Activated gamma-delta T cell treated with anti-CD3 and anti-CD28 coated beads, Interleukin-2, amount 50 U/mL, for 16 hours (primary cell): Measurements from ENCODE around the gene TRPV5.

Experiments
- DNase-seq: peaks from one replicate; pipeline ENCODE4 v3.0.0-alpha.2; 2020; ENCODE audit warnings: low read depth

The TRPV5 gene

DNA sequence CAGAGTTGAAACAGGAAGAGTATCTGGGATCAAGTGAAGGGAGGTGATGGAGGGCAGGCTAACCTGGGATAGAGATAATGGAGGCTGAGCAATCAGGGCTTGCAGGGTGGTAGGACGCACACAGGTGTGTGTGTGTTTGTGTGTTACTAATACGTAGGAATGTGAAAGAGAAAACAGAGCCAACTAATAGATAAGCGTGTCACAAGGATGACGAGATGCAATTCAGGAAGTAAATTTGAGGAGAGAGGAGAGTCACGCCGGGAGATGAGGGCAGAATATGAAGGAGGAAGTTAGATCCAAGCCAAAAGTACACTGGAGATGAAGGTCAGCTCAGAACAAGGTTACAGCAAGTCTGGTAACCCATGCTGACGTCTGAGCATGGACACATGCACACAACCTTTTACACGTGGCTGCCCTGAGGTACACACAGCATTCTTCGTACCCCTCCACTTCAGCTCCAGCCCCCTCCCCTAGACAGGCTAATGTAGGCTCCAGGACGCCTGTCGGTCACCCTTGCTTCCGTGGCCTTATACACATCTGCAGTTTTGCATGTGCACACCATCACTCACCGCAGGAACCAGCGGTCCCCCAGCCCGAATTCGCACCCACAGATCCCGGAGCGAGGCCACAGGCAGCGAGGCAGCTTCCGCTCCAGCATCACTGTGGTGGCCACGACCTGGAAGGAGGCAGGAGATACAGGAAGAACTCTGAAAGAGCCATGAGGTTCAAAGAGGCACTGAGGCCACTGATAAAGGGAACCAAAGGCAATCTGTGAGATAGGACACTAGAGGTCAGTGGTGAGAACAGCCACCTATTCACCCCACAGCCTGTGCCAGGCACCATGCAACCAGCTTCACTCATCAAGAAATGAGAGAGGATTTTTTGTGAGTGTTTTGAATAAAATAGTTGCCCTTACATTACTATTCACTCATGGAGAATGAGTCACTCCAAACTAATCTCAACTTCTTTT is 24.3 kb downstream of the TRPV5 start:
- DNase-seq = no peak

DNA sequence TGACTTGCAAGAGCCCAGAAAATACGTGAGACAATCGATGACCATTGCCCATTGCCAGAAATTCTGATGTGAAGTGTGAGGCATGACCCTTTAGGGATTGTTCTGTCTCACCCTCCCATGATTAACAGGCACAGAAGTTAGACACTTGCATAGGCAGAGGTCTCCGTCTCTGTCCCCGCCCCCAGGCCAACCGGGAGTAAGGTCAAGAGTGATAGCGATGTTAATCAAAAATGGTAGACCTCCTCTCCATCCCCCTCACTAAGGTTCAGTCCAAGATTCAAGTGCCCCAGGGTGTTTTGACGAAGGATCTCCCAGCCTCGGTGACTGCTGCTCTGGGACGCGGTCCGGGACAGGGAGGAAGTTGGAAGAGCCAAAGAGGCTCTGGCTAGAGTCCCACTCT is 25.3 kb downstream of the TRPV5 start:
- no peak for DNase-seq

DNA sequence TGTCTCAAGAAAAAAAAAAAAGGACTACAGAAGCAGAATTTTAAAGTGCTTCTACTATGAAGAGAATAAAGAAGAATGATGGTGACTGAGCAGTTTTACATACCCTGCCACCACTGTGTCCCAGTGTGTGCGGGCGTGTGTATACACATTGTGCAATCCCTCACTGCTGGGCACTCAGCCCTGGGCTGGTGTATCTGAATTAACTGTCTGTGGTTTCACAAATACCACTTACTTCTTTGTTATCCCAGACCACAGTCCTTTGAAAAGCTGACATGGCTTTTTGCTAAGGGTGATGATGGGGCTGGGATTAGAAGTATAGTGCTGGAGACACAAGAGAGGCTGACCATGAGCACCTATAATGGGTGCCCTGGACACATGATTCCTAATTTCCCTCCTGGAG is 26.9 kb downstream of the TRPV5 start:
- no peak for DNase-seq

DNA sequence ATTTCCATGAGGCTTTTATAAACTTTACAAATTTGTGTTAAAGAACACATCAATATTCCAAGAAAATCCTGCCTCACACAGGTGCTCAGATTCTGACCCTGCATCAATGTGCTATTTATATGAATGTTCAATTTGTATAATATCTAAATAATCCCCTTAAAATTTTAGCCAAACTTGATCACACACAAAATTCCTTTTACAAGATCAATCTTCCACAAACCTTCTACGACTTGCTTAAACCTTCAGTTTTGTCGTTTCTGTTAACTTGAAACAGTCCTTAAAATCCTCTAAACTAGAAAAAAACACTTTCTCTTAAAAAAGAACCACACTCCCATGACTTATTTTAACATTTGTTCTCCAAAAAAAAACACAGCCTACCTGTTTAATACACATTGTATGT is 27.8 kb downstream of the TRPV5 start:
- no peak for DNase-seq

DNA sequence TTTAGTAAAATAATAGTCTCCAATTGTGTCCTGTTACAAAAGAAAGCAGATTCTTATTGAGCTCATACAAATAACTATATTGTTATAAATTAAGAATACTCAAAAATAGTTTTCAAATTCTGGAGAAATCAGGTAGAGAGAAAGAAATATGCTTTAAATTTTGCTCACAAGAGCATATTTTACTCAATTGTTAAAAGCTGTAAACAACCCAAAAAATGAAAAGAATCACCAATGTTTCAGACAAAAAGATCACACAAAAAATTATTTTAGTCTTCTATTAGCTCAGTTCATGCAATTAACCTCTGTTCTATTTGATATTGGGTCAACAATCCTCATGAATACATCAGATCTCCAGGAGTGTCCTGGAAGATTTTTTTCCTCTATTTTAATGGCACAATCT is 29.4 kb downstream of the TRPV5 start:
- no peak for DNase-seq

DNA sequence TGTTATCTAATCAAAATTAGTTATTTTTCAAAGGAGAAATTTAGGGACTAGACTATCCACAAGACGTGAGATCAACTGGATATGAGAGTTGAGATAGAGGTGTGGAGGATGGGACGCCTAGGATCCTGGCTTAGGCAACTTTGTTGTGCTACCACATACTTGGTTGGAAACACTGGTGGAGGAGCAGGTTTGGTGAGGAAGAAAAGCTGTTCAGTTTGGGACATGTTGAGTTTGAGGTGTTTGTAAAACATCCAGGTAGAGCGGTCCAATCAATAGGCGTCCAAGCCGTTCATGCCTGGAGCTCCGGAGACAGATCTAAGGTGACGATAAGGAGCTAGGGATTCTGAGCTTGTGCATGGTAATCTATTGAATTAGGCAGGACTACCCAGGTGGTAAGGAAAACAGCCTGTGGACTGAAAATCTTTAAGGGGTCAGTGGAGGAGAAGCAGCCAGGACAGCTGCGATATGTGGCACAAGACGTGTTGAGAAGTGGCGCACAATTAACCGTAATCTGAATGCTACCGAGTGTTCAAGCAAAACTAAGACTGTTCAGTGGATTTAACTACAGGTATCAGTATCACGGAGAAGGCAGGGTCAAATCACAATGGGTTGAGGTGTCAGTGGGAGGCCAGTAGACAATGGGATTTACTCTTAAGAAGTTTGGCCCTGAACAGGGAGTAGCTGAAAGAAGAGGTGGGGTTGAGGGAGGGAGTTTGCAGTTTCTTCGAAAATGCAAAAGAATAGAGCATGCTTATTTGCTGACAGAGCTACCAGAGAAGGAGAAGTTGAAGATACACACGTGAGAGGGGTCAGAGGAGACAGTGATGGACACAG is 31.9 kb downstream of the TRPV5 start:
- no peak for DNase-seq

DNA sequence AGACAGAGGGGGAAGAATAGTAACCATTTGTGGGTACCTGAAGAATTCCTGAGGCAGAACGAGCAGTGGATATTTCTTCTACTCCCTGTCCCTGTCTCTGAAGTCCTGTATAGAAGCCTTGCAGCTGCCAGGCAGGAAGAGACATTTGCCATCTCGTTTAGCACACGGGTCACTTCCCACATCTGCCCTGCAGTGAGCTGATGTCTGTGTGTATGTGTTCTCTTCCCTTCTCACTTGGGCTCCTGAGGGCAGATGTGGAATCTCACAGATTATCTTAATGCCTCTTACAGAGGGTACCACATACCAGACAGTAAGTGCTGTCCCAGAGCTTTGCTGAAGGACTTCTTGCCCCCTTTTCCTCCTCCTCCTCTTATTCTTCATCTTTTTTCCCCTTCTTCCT is 33.9 kb downstream of the TRPV5 start:
- DNase-seq = no peak

DNA sequence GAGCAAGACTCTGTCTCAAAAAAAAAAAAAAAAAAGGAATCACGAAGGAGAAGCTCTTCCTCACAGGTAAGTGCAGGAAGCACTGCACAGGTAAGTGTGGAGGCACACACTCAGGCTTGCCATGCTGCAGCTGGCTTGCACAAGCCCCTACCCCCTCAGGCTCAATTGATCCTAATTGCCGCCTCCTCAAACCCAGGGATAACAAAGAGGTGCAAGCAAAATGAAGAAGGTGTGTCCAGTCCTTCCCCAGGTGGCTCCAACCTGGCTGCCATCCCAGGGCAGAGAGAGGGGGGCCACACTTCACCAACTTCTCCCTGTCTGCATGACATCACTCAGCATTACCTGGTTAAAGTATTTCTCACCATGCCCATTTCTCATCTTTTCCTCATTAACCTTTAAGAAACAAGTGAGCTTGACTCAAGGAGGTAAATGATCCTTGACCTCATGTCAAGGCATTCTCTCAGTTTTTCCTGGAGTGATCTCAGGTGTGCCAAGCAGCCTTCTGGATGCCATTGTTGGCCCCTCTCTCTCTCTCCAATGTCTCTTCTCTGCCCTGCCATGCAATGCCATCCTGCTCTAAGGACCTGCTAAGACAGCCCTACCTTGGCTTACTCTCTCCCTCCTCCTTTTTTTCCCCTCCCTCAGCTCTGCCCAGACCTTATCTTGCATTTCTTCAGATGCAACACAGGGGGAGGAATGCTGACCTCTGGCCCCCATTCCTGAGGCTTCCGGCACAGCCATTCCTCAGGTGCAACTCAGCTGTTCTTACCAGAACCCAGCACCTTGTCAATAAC is 35.0 kb downstream of the TRPV5 start:
- DNase-seq = no peak

DNA sequence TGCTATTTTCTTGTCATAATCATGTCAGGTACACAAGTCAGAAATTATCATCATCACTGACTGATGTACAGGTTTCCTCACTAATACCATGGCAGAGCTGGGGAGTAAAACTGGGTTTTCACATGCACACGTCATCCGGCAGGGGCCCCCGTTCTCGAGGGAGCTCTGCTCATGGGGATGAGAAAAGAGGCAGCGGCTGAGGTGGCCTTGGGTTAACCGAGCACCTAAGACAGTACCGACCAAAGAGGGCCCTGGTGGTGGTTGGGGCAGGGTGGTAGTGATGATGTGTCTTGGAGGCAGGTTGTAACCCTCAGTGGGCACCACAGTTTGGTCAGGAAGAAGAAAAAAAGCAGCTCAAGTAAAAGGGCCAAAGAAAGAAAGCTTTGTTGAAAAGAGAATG is 35.9 kb downstream of the TRPV5 start:
- no peak for DNase-seq

DNA sequence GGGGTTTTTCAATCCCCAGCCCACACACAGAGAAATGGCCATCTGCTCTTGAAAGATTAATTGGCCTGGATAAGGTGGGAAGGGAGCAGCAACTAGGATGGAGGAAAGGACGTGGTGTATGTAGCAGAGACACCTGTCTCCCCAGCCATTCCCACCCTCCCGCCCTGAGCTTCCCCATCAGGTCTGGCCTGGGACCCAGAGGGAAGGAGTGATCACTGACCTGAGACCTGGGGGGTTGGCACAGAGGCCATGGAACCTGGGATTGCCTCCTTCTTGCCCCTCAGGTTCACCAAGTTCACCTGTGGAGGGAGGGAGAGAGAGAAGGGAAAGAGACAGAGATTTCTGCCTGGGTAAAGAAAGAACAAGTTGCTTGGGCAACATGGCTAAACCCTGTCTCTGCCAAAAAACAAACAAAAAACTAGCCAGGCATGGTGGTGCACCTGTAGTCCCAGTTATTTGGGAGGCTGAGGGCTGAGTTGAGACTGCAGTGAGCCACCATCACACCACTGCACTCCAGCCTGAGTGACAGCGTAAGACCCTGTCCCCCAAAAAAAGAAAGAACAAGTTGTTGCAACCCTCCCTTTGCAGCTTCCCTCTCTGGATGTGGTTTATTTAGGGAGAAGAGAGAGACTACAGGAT is 36.7 kb downstream of the TRPV5 start:
- DNase-seq = no peak

DNA sequence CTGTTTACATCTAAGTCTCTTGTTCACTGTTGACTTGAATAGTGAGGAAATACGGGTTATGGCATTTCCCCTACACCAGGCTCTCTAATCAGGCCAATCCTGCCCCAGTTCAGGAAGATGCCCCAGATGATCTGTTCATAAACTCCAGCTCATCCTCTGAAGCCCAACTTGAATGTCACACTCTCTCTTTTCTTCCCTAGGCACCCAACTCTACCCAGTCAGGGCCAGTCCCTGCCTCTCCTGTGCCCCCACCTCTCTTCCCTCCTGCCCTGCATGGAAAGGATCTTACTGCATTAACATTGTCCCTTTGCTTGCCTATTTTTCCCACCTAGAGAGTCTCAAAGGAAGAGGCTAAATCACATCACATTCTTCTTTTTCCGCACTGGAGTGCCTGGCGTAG is 37.4 kb downstream of the TRPV5 start:
- no peak for DNase-seq

DNA sequence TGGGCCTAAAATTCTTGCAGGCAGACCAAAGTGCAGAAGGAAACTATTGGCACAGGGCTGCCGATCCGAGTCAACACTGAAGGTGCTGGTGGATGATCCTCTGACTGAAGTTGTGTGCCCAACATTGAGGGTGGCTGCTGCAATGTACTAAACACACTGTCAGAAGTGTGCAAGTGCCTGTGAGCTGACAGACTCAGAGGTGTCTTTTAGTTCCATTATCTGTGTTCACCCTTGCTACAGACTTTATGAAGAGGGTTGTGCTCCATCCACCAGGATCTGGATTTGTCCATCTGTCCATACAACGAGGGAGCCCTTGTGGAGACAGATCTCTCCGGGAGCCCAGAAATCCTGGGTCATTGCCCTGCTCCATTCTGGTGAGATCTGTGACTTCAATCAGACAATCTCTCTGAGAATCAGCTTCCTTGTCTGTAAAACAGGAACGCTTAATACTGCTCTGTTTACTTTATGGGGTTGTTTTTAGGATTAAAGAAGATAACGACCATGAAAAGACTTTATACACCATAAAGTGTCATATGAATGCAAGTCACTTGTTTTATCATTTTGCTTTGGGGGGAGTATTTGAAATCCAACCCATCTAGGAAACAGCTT is 38.5 kb downstream of the TRPV5 start:
- no peak for DNase-seq

DNA sequence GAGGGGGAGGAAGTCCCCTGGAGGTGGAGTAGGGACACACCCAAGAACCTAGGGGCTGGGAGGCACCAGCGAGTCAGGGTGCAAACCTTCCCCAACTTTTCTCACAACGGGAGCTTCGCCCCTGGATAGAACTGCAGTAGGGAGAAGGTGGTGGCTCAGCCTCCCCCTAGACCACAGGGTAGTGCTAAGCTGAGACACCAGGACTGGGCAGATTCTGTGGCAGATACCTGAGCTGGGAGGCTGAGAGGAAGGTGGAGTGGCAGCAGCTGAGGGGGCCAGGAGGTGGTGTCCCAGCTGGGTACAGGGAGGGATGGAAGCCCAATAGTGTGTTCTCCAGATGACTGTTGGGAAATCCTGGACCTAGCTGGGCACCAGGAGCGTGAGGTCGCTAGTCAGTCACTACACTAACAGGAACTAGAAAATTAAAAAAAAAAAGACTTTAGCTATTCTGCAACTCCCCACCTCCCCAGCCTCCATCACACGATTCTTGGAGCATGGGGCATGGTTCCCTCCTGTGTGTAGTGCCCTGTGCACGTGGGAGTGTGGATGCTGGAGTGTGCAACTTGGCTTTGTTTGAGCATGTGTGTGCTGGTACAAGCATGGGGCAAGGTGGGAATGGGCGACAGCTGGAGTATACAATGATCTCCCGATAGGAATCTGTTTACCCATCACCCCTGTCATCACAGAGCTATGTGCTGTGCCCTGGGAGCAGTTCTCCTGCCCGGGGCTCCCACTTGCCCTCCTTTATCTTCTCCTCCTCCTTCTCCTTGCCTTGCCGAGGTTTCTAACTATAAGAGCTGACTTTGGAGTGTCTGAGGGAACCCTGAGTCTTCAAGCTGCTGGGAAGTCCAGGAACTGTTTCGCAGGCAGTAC is 39.2 kb downstream of the TRPV5 start:
- DNase-seq = no peak

DNA sequence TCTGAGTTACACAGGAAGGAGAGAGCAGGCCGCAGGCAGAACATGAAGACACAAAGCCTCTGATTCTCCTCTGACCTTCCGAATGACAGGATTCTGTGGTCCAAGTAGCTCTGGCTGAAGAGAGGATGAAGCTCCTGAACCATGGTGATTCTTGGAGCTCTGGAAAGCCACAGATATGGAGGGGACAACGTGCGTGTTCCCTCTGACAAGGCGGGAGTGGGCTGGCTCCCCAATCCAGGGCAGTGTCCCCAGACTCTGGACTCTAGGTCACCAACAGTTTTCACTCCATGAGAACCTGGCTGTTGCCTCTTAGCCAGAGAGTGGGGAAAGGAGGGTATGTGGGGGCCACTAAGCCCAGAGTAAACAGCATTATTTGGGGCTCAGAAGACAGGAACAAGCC is 40.6 kb downstream of the TRPV5 start:
- DNase-seq = no peak

DNA sequence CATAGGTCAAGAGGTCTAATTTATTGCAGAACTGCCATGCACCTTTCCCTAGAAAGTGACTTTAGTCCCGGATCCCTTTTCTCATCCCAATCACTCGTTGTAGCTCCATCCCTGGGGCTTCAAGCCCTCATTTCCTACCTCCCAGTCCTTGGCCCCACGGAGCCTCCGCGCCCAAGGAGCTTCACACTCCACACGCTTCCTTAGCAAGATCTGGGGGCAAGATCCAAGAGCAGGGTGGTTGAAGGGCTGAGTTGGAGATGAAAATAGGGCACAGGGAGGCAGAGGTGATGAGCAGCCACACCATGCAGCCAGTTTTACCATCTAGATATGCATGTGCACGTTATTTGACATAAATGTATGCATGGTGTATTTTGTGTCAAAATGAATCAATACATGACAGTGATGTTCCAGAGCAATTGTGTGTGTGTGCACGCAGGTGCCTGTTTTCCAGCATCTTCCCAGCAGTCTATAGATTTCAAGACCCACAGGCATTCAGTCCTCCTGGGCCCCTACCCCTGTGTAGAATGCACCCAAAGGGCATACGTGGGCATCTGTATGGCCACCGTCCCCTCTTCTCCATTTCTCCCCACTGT is 42.0 kb downstream of the TRPV5 start:
- DNase-seq = no peak

DNA sequence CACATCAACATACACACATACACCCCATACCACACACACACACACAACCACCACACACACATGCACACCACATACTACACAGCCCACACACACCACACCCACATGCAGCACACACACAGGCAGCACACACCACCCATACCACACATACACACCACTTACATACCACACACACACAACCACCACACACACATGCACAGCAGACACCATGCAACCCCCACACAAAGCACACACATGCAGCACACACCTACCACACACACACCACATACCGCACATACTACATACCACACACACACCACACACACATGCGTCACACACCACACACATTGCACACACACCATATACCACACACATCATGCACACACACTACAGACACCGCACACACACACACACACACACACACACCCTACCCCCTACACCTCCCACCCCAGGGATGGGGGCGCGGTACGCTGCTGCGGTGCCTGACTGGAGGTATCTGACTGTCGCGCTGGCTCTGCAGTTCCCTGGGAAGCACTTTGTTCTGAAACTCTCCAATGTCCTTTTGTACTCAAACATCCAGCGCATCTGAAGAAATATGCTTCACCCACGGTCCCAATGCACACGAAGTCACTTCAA is 42.6 kb downstream of the TRPV5 start:
- DNase-seq = no peak

DNA sequence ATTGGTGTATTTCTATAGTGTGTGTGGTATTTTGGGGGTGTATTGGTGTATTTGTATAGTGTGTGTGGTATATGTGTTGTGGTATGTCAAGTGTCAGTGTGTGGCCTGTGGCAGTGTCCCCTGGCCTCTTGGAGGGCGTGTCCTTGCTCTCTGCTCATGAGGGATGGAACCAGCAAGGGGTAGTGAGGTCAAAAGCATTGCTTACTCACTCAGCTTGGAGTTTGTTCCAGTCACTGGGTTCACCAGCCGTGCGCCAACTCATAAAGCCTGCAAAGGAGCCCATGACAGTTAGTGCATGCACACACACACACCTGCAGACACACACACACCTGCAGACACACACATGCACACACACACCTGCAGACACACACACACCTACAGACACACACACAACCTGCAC is 43.7 kb downstream of the TRPV5 start:
- DNase-seq = no peak

DNA sequence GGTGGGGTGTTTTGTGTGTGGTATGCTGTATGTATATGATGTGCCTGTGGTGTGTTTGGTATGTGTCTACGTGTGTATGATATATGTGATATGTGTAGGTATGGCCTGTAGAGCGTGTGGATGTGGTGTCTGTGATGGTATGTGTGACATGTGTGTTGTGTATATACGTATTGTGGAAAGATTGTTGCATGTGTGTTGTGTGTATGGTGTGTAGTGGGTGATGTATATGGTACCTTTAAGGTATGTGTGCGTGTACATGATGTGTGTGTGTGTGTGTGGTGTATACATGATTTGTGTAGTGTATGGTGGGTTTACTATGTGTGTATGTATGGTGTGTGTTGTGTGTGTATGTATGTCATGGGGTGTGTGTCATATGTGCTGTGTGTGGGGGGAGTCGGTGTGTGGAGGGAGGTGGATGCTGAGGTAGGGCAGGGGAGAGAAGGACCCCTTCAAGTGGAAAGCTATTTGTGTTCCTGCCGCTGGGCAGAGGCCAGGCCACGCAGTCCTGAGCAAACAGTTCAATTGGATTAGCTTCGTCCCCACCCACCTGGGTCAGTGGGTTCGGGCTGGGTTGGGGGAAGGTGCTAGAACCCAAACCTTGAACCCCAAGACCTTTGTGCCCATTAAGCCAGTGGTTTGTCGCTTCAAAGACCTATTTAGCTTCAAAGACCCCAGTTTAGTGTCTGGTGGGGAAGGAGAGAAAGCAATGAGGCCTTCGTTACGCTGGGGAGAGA is 46.1 kb downstream of the TRPV5 start:
- DNase-seq = no peak

DNA sequence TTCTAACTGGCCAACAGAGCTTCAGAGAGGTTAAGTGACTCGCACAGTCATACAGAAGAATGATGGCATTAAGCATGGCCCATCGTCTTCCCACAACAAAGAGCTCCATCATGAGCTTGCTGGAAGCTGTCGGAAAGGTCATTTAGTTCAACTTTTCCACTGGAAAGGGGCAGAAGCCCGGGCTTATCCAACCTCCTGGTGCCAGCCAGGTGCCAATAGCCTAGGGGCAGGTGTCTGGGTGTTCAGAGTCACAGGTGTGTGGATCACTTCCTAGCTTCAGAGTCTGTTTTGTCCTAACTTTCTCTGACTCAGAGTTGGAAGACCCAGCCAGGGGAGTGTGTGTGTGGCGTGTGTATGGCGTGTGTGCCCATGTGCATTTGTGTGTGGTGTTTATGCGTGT is 46.7 kb downstream of the TRPV5 start:
- DNase-seq = no peak
